Neural cell (in vitro differentiated cells): ENCODE measurements around the gene ANKS1B. TPM values are rescaled to one million over a fixed set of nuclear protein-coding genes. Genes with fewer than 3 reads are reported as not detected.

Source experiments
- H2AFZ ChIP-seq: fragments of 200-600, 300-800 bp; sonication (generic), shearing (Covaris generic); 2 replicates; pipeline ENCODE4 v1.6.0; 2014; ENCODE audit warnings: low read depth, mild to moderate bottlenecking, antibody characterized with exemption, low read length, moderate library complexity
- H3F3A ChIP-seq: fragments of 200-600 bp; shearing (Covaris generic); 2 replicates; pipeline ENCODE4 v1.6.1; 2016; ENCODE audit warnings: mild to moderate bottlenecking, moderate library complexity, mixed read lengths, antibody characterized with exemption, low read length; ENCODE audit not compliant: insufficient read depth, poor library complexity, severe bottlenecking
- H3K27ac ChIP-seq: fragments of 200-600, 300-800 bp; sonication (generic), shearing (Covaris generic); 2 replicates; pipeline ENCODE4 v1.5.1; 2014; ENCODE audit warnings: mild to moderate bottlenecking, low read length, moderate library complexity
- H3K27me3 ChIP-seq: fragments of 300-800, 200-600 bp; sonication (generic), shearing (Covaris generic); 2 replicates; pipeline ENCODE4 v1.6.0; 2014; ENCODE audit warnings: mild to moderate bottlenecking, low read depth, low read length, moderate library complexity; ENCODE audit not compliant: insufficient read depth
- H3K36me3 ChIP-seq: fragments of 300-800, 200-600 bp; sonication (generic), shearing (Covaris generic); 2 replicates; pipeline ENCODE4 v1.5.1; 2014; ENCODE audit warnings: mild to moderate bottlenecking, antibody characterized with exemption, low read length, moderate library complexity; ENCODE audit not compliant: insufficient read depth
- H3K4me2 ChIP-seq: fragments of 300-800, 200-600 bp; sonication (generic), shearing (Covaris generic); 2 replicates; pipeline ENCODE4 v1.6.0; 2014; ENCODE audit warnings: mild to moderate bottlenecking, low read length
- H3K4me3 ChIP-seq: fragments of 300-800, 200-600 bp; sonication (generic), shearing (Covaris generic); 2 replicates; pipeline ENCODE4 v1.5.1; 2014; ENCODE audit warnings: mild to moderate bottlenecking, low read length, moderate library complexity
- H3K79me2 ChIP-seq: fragments of 200-600 bp; shearing (Covaris generic); replicated peaks from 2 replicates; pipeline ENCODE4 v1.6.0; 2014; ENCODE audit warnings: mild to moderate bottlenecking, low read length, moderate library complexity; ENCODE audit not compliant: insufficient read depth
- H3K9ac ChIP-seq: fragments of 300-800, 200-600 bp; sonication (generic), shearing (Covaris generic); 2 replicates; pipeline ENCODE4 v1.6.1; 2016; ENCODE audit warnings: mild to moderate bottlenecking, low read length, mixed read lengths
- H3K9me2 ChIP-seq: fragments of 200-600 bp; shearing (Covaris generic); 2 replicates; pipeline ENCODE4 v1.6.1; 2016; ENCODE audit warnings: mild to moderate bottlenecking, low read length, mixed read lengths; ENCODE audit not compliant: insufficient read depth
- H3K9me3 ChIP-seq: fragments of 200-600, 300-800 bp; sonication (generic), shearing (Covaris generic); 2 replicates; pipeline ENCODE4 v1.6.1; 2016; ENCODE audit warnings: mild to moderate bottlenecking, mixed run types, low read length, moderate library complexity, mixed read lengths
- H4K20me1 ChIP-seq: fragments of 200-600 bp; shearing (Covaris generic); 2 replicates; pipeline ENCODE4 v1.6.1; 2016; ENCODE audit warnings: mild to moderate bottlenecking, mixed run types; ENCODE audit not compliant: insufficient read depth
- CTCF ChIP-seq: fragments of 450-650 bp; IDR thresholded peaks from 2 replicates; pipeline ENCODE4 v1.5.1; 2014; ENCODE audit warnings: antibody characterized with exemption, mild to moderate bottlenecking, moderate library complexity; ENCODE audit not compliant: poor library complexity, severe bottlenecking
- EP300 ChIP-seq: fragments of 450-650 bp; conservative IDR thresholded peaks from 2 replicates; pipeline ENCODE4 v1.6.1; 2014; ENCODE audit warnings: antibody characterized with exemption, mild to moderate bottlenecking, moderate library complexity; ENCODE audit not compliant: poor library complexity, severe bottlenecking
- EZH2 ChIP-seq: fragments of 200-600, 300-800 bp; shearing (Covaris generic), sonication (generic); IDR thresholded peaks from 2 replicates; pipeline ENCODE4 v1.6.1; 2014; ENCODE audit warnings: antibody characterized with exemption, low read length, borderline replicate concordance, mild to moderate bottlenecking; ENCODE audit not compliant: insufficient read depth, poor library complexity, severe bottlenecking
- MXI1 ChIP-seq: fragments of 450-650 bp; conservative IDR thresholded peaks from 2 replicates; pipeline ENCODE4 v1.6.1; 2014; ENCODE audit warnings: antibody characterized with exemption, mild to moderate bottlenecking; ENCODE audit not compliant: poor library complexity, severe bottlenecking
- POLR2AphosphoS5 ChIP-seq: IDR thresholded peaks from 2 replicates; pipeline ENCODE4 v1.6.1; 2012
- RAD21 ChIP-seq: fragments of 450-650 bp; conservative IDR thresholded peaks from 2 replicates; pipeline ENCODE4 v1.6.1; 2014; ENCODE audit warnings: antibody characterized with exemption, mild to moderate bottlenecking, moderate library complexity
- REST ChIP-seq: IDR thresholded peaks from 2 replicates; pipeline ENCODE4 v1.6.1; 2012; ENCODE audit warnings: borderline replicate concordance
- SMC3 ChIP-seq: fragments of 450-650 bp; conservative IDR thresholded peaks from 2 replicates; pipeline ENCODE4 v1.6.1; 2014; ENCODE audit warnings: antibody characterized with exemption, mild to moderate bottlenecking, moderate library complexity; ENCODE audit not compliant: poor library complexity
- TAF1 ChIP-seq: IDR thresholded peaks from 2 replicates; pipeline ENCODE4 v1.6.1; 2012; ENCODE audit warnings: low read depth
- polyA plus RNA-seq: library from polyadenylated mRNA; depleted of rRNA; stranded (reverse); fragments of >200 nt; gene quantifications from 2 replicates; pipeline ENCODE4 v1.2.3, GENCODE V29; 2014

Gene ANKS1B
- polyA plus RNA-seq, 1 donor from 2014 or later = 65.6 TPM

- no peak overlapping the region for H3K4me3 ChIP-seq
- no peaks in the 10 kb centered on the region for H3K9me3 ChIP-seq
- H3K27ac ChIP-seq = no peak overlapping the region
- no peaks in the 10 kb centered on the region for H3K79me2 ChIP-seq
- no peaks in the 10 kb centered on the region for H3K36me3 ChIP-seq
- no peak overlapping the region for H2AFZ ChIP-seq
- no peaks in the 10 kb centered on the region for H4K20me1 ChIP-seq
- TF ChIP-seq RAD21 = no peak
- TF ChIP-seq REST = no peak
- no peak for TF ChIP-seq CTCF
- no peak for TF ChIP-seq MXI1
- TF ChIP-seq TAF1 = no peak
- no peak for TF ChIP-seq EZH2
- TF ChIP-seq EP300 = no peak
- TF ChIP-seq POLR2AphosphoS5 = no peak
- no peak for TF ChIP-seq SMC3
- no peak overlapping the region for H3K4me2 ChIP-seq
- H3K9ac ChIP-seq = no peak overlapping the region
- no peaks in the 10 kb centered on the region for H3F3A ChIP-seq
- H3K9me2 ChIP-seq = no peaks in the 10 kb centered on the region
- no peaks in the 10 kb centered on the region for H3K27me3 ChIP-seq
Measured at GRCh38 chr12:98922871-98923270, 1061.9 kb downstream of the ANKS1B start.

GRCh38 chr12:98918176-98918863 lies 1066.4 kb downstream of the ANKS1B start:
- Histone ChIP-seq H3K9ac (no peak overlapping the region), H3K79me2 (no peaks in the 10 kb centered on the region), H3K4me2 (no peak overlapping the region), H4K20me1 (no peaks in the 10 kb centered on the region), H3K27me3 (no peaks in the 10 kb centered on the region), H3K9me3 (no peaks in the 10 kb centered on the region), H3K9me2 (no peaks in the 10 kb centered on the region), H2AFZ (no peak overlapping the region), H3K36me3 (no peaks in the 10 kb centered on the region), H3K27ac (no peak overlapping the region), H3K4me3 (no peak overlapping the region), H3F3A (no peaks in the 10 kb centered on the region)
- no peak for TF ChIP-seq REST
- no peak for TF ChIP-seq RAD21
- TF ChIP-seq MXI1 = no peak
- TF ChIP-seq TAF1 = no peak
- TF ChIP-seq EZH2 = no peak
- no peak for TF ChIP-seq SMC3
- no peak for TF ChIP-seq POLR2AphosphoS5
- no peak for TF ChIP-seq EP300
- TF ChIP-seq CTCF = no peak
